ENCODE results near the gene NECTIN3. TPM values are rescaled to one million over a fixed set of nuclear protein-coding genes. Genes with fewer than 3 reads are reported as not detected.

NECTIN3 gene
- total RNA-seq, 6 donors from 2014 or later = 6.3 to 31.6 (median 22.1) TPM

- H3K4me3 ChIP-seq = no peak overlapping the region
- peaks cover 0 to 12% (median 2%) of the 10 kb centered on the region in 4 donors for H3K36me3 ChIP-seq
- ATAC-seq (ENCODE audit: low FRiP score in 2 of 2) = no peak
- H3K27ac ChIP-seq = no peak overlapping the region
- DNase-seq = no peak
- WGBS, 2 donors = 57 to 63% methylated on average over 3 of the region's 3 CpGs
- H3K4me1 ChIP-seq = no peaks in the 10 kb centered on the region
- TF ChIP-seq CTCF (IDR thresholded peaks at IDR 0.05) (no peak), POLR2AphosphoS5 (IDR thresholded peaks at IDR 0.05) (no peak), EP300 (IDR thresholded peaks at IDR 0.05) (no peak), POLR2A (IDR thresholded peaks at IDR 0.05) (no peak)
- H3K27me3 ChIP-seq = no peaks in the 10 kb centered on the region
- no peaks in the 10 kb centered on the region for H3K9me3 ChIP-seq
These were observed 125.9 kb downstream of the NECTIN3 start for GRCh38 chr3:111197485-111197884.

- no peak for TF ChIP-seq CTCF (IDR thresholded peaks at IDR 0.05)
- no peak for TF ChIP-seq POLR2AphosphoS5 (IDR thresholded peaks at IDR 0.05)
- TF ChIP-seq EP300 (IDR thresholded peaks at IDR 0.05) = no peak
- no peak for TF ChIP-seq POLR2A (IDR thresholded peaks at IDR 0.05)
- Histone ChIP-seq H3K9me3 (no peaks in the 10 kb centered on the region), H3K27ac (no peak overlapping the region), H3K4me3 (no peak overlapping the region), H3K27me3 (no peaks in the 10 kb centered on the region), H3K4me1 (no peaks in the 10 kb centered on the region), H3K36me3 (peaks cover 0 to 5% (median 0%) of the 10 kb centered on the region in 4 donors)
- ATAC-seq (ENCODE audit: low FRiP score in 2 of 2) (no peak), DNase-seq (no peak)
These were observed 128.4 kb downstream of the NECTIN3 start for GRCh38 chr3:111200027-111200426.

- Histone ChIP-seq H3K27me3 (no peaks in the 10 kb centered on the region), H3K4me1 (no peaks in the 10 kb centered on the region), H3K36me3 (no peaks in the 10 kb centered on the region), H3K4me3 (no peak overlapping the region), H3K9me3 (no peaks in the 10 kb centered on the region), H3K27ac (no peak overlapping the region)
- ATAC-seq (ENCODE audit: low FRiP score in 2 of 2) (no peak), DNase-seq (no peak)
- TF ChIP-seq POLR2AphosphoS5 (IDR thresholded peaks at IDR 0.05) (no peak), CTCF (IDR thresholded peaks at IDR 0.05) (no peak), EP300 (IDR thresholded peaks at IDR 0.05) (no peak), POLR2A (IDR thresholded peaks at IDR 0.05) (no peak)
- WGBS, 2 donors = 74 to 75% methylated on average over 1 of the region's 1 CpG
These were observed 138.5 kb downstream of the NECTIN3 start for GRCh38 chr3:111210003-111210711.

- H3K4me1 ChIP-seq = no peaks in the 10 kb centered on the region
- H3K27ac ChIP-seq = no peak overlapping the region
- no peak for TF ChIP-seq EP300 (IDR thresholded peaks at IDR 0.05)
- no peak for TF ChIP-seq CTCF (IDR thresholded peaks at IDR 0.05)
- TF ChIP-seq POLR2AphosphoS5 (IDR thresholded peaks at IDR 0.05) = no peak
- no peak for TF ChIP-seq POLR2A (IDR thresholded peaks at IDR 0.05)
- no peak overlapping the region for H3K4me3 ChIP-seq
- H3K27me3 ChIP-seq = no peaks in the 10 kb centered on the region
- no peak for ATAC-seq (ENCODE audit: low FRiP score in 2 of 2)
- no peak for DNase-seq
- 77 to 80% methylated on average over 3 of the region's 3 CpGs for WGBS, 2 donors
- H3K36me3 ChIP-seq = no peaks in the 10 kb centered on the region
- H3K9me3 ChIP-seq = no peaks in the 10 kb centered on the region
These were observed 139.4 kb downstream of the NECTIN3 start for GRCh38 chr3:111210866-111211564.

All from upper lobe of left lung (tissue), 6 donors.